Large intestine (tissue), 3 donors: ENCODE results near the gene AGTRAP. TPM values are rescaled to one million over a fixed set of nuclear protein-coding genes. Genes with fewer than 3 reads are reported as not detected.

Source experiments
- DNase-seq, 2 donors: peaks; one replicate each; pipeline versions ENCODE4 v3.0.0 to v3.0.0-alpha.2; 2013
- H3K27ac ChIP-seq: one replicate; pipeline ENCODE4 v1.5.1; 2013; ENCODE audit warnings: low read length
- H3K27me3 ChIP-seq: 2 replicates; pipeline ENCODE4 v1.6.1; 2013; ENCODE audit warnings: low read length; ENCODE audit not compliant: control insufficient read depth, insufficient read depth
- H3K36me3 ChIP-seq: 2 replicates; pipeline ENCODE4 v1.6.1; 2013; ENCODE audit warnings: low read length; ENCODE audit not compliant: control insufficient read depth, insufficient read depth
- H3K4me1 ChIP-seq: one replicate; pipeline ENCODE4 v1.6.1; 2013; ENCODE audit warnings: low read length; ENCODE audit not compliant: control insufficient read depth, insufficient read depth
- H3K4me3 ChIP-seq: one replicate; pipeline ENCODE4 v1.5.1; 2013; ENCODE audit warnings: low read length
- H3K9me3 ChIP-seq: one replicate; pipeline ENCODE4 v1.6.1; 2013; ENCODE audit warnings: mild to moderate bottlenecking, low read depth, low read length, moderate library complexity; ENCODE audit not compliant: control insufficient read depth
- WGBS: methylation state at CpG from one replicate; pipeline ENCODE4 v1.1.5; 2013; ENCODE audit warnings: low lambda C conversion rate; ENCODE audit not compliant: insufficient coverage; 5-methylcytosine and 5-hydroxymethylcytosine counted together
- polyA plus RNA-seq: library from polyadenylated mRNA; unstranded; fragments of 120-200 nt; gene quantifications from one replicate; pipeline ENCODE4 v1.2.1, GENCODE V29; 2013

Gene AGTRAP
- polyA plus RNA-seq, 1 donor = 21.5 TPM

GRCh38 chr1:11695861-11696260 is 40.1 kb upstream of the AGTRAP start:
- Histone ChIP-seq H3K27me3 (peaks cover 49% of the 10 kb centered on the region), H3K27ac (no peak overlapping the region), H3K4me3 (no peak overlapping the region), H3K36me3 (no peaks in the 10 kb centered on the region), H3K4me1 (no peaks in the 10 kb centered on the region), H3K9me3 (no peaks in the 10 kb centered on the region)
- WGBS = no CpG with 5 or more reads among the region's 6 CpGs
- DNase-seq = no peak

DNA sequence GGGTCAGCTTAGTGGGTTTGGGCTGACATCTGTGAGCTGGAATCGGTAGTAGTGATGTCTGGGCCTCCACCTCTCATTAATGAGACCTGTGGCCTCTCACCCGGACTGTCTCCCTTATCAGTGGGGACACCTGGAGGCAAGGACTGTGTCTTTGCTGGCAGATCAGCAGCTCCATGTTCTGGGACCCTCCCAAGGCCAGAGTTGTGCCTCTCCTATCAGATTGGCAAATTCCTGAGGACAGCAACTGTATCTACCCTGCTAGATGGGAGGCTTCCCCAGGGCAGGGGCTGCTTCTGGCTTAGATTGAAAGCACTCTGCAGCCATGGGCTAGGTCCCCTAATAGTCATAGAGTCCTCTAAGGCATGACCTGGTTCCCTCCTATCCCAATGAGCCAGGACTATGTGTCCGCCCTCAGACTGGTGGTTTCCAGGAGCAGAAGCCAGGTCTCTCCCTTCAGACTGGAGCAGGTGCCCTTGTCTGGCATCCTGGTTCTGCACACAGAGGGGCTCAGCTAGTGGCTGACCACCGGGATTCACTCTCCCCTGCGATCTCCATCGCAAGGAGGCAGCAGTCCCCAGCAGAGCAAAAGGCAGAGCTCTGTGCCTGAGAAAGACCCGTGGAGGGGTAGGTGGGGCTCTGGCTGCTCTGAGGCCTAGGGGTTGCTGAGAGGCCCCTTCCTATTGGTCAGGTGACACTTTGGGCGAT is 38.6 kb upstream of the AGTRAP start:
- Histone ChIP-seq H3K27me3 (peaks cover 45% of the 10 kb centered on the region), H3K4me1 (no peaks in the 10 kb centered on the region), H3K36me3 (no peaks in the 10 kb centered on the region), H3K27ac (no peak overlapping the region), H3K9me3 (no peaks in the 10 kb centered on the region), H3K4me3 (no peak overlapping the region)
- DNase-seq = no peak
- WGBS = no CpG with 5 or more reads among the region's 8 CpGs

DNA sequence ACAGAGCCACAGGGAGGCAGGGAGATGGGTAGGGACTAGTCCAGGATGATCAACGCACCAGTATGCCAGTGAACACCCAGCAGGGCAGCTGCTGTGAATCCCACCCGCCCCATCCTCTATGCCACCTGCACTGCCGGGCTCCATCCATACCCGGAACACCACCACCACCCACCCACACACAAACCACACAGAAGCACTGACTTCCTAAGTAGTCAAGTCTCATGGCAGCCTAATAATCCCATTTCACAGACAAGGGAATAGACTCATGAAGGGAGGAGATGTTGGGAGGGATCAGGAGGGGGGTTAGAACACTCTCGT is 38.1 kb upstream of the AGTRAP start:
- no peak for DNase-seq
- Histone ChIP-seq H3K4me1 (no peaks in the 10 kb centered on the region), H3K9me3 (no peaks in the 10 kb centered on the region), H3K4me3 (no peak overlapping the region), H3K27ac (no peak overlapping the region), H3K27me3 (peaks cover 40% of the 10 kb centered on the region), H3K36me3 (no peaks in the 10 kb centered on the region)
- WGBS = no CpG with 5 or more reads among the region's 5 CpGs

DNA sequence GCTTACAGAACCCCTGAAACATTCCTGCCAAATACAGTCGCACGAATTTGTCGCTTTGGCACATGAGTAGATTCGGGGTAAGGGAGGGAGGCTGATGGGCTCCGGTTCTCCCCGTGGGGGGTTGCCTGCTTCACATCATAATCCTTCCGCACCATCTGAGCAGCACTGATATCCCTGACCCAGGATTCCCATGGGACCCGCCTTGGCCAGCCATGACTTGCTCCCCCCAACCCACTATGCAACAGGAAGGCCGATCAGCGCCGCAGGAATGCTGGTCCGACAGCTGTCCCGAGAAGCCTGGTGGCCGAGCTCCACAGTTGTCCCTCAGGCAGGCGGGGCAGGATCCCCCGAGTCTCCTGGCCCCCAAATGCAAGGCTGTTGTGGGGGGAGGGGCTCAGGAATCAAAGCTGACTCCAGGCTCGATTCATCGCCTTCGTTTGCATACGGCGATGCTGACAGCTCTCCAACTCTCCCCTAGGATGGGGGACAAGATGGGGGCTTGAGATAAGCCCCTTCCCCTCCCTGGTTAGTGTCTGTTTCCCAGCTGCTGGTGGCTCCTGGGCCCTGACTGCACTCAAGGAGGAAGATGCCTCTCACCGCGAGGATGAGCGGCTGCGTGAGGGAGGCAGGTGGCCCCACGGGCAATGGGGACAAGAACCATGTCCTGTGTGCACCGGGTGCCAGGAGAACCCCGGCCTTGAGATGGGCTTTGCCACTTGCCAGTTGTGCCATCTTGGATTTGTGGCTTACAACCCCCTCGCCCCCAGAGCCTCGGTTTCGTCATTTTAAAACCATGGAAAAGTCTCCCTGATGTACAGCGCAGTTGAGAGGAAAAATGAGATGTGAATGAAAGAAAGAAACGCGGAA is 35.1 kb upstream of the AGTRAP start:
- no peaks in the 10 kb centered on the region for H3K4me1 ChIP-seq
- 72% methylated on average over 2 of the region's 34 CpGs for WGBS
- H3K27me3 ChIP-seq = peaks cover 44% of the 10 kb centered on the region
- no peak overlapping the region for H3K27ac ChIP-seq
- H3K4me3 ChIP-seq = no peak overlapping the region
- no peak for DNase-seq
- no peaks in the 10 kb centered on the region for H3K36me3 ChIP-seq
- no peaks in the 10 kb centered on the region for H3K9me3 ChIP-seq

DNA sequence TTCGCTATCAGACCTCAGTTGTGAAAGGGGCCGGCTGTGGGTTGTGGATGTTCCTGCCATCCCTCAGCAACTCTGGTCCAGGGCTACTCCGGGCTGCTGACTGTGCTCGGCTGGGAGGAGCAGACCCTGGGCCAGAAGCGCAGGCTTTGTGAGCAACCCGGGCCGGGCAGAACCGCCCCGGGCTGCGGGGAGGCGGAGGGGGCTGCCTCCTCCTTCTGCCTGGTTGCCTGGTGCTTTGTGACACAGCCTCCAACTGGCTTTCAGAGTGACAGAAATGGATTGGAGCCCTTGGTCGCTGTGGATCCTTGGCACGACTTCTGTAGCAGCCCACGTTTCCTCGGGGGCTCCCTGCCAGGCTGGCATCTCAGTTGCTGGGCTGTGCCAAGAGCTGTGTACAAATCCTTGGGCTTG is 34.4 kb upstream of the AGTRAP start:
- Histone ChIP-seq H3K4me3 (no peak overlapping the region), H3K36me3 (no peaks in the 10 kb centered on the region), H3K27ac (no peak overlapping the region), H3K9me3 (no peaks in the 10 kb centered on the region), H3K27me3 (peaks cover 45% of the 10 kb centered on the region), H3K4me1 (no peaks in the 10 kb centered on the region)
- WGBS = no CpG with 5 or more reads among the region's 15 CpGs
- no peak for DNase-seq

DNA sequence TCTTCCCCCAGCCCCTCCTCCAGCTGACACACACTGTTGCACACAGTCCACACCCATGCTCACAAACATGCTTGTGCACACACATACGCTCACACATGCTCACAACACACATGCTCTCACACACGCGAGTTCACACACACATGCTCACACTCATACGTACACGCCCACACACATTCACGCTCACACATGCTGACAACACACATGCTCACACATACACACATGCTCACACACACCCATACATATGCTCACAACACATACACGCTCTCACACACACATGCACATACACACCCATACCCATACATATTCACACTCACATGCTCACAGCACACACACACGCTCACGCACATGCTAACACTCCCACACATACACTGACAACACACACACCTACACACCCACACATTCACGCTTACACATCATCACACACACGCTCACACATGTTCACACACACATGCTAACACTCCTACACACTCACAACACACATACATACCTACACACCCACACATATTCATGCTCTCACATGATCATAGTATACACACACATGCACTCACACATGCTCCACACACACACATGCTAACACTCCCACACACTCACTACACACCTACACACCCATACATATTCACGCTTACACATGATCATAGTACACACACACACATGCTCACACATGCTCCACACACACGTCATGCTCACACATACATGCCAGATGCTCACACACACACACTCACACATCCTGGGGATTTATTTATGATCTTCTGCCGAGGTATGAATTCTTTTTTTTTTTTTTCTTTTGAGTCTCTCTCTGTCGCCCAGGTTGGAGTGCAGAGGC is 33.7 kb upstream of the AGTRAP start:
- H3K27me3 ChIP-seq = peaks cover 45% of the 10 kb centered on the region
- no peak overlapping the region for H3K27ac ChIP-seq
- no peak overlapping the region for H3K4me3 ChIP-seq
- no peaks in the 10 kb centered on the region for H3K4me1 ChIP-seq
- no peak for DNase-seq
- 100% methylated on average over 1 of the region's 15 CpGs for WGBS
- H3K9me3 ChIP-seq = no peaks in the 10 kb centered on the region
- no peaks in the 10 kb centered on the region for H3K36me3 ChIP-seq

- Histone ChIP-seq H3K27me3 (peaks cover 45% of the 10 kb centered on the region), H3K36me3 (no peaks in the 10 kb centered on the region), H3K9me3 (no peaks in the 10 kb centered on the region), H3K4me1 (no peaks in the 10 kb centered on the region), H3K27ac (no peak overlapping the region), H3K4me3 (no peak overlapping the region)
- no peak for DNase-seq
- whole genome bisulfite sequencing = no CpG with 5 or more reads among the region's 8 CpGs
These were observed 32.4 kb upstream of the AGTRAP start for GRCh38 chr1:11703357-11704193.

DNA sequence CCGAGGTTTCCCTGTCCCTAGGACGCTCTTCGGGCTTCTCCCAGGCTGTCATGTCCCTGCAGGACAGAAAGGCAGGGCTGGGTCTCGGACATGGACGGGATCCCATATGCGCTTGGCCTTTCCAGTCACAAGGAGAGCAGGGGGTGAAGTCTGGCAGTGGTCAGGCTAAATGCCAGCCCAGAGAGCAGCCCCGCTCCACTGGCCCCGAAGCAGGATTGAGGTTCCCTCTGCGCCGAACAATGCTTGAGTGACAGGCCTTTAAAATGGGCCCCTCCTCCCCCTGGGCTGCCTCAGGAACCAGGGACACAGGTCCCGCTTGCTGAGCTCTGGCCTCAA is 31.8 kb upstream of the AGTRAP start:
- no peak for DNase-seq
- H3K36me3 ChIP-seq = no peaks in the 10 kb centered on the region
- no peaks in the 10 kb centered on the region for H3K4me1 ChIP-seq
- no peaks in the 10 kb centered on the region for H3K9me3 ChIP-seq
- H3K4me3 ChIP-seq = no peak overlapping the region
- H3K27ac ChIP-seq = no peak overlapping the region
- WGBS = no CpG with 5 or more reads among the region's 11 CpGs
- peaks cover 41% of the 10 kb centered on the region for H3K27me3 ChIP-seq

DNA sequence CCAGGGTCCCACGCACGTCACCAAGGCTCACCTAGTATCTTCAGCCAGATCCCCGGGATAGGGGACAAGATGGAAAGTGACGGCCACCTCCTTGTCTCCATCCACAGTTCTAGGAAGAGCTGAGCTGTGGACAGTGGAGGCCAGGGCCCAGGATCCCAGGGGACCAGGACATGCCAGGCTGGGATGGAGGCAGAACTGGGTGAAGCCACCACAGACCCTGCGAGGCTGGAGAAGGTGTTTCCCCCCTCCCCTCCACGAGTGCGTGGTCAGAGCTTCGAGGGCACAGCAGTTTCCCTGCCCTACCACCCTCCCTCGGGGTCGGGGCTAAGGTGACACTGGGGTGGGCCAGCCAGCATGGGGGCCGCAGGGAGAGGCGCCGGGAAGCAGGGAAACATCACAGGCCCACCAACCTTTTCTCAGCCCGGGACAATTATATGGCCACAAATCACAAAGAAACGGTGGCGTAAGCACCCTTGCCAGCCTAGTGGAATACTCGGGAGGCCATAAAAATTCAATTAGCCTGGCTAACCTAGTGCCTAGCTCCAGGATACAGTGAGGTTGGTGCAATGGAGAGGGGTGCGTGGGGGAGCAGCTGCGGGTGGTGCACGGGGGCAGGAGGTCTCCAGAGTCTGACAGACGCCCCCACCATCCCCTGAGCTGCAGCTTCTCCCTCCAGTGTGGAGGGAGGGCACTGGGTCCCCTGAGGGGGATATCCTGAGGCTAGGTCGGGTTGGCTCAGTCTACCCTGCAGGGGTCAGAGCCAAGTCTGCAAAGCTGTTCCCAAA is 31.1 kb upstream of the AGTRAP start:
- WGBS = no CpG with 5 or more reads among the region's 22 CpGs

More for the DNA sequence above, 31.1 kb upstream of the AGTRAP start:
- no peak overlapping the region for H3K27ac ChIP-seq
- DNase-seq = no peak
- H3K9me3 ChIP-seq = no peaks in the 10 kb centered on the region
- peaks cover 41% of the 10 kb centered on the region for H3K27me3 ChIP-seq
- H3K36me3 ChIP-seq = no peaks in the 10 kb centered on the region
- H3K4me3 ChIP-seq = no peak overlapping the region
- H3K4me1 ChIP-seq = no peaks in the 10 kb centered on the region
